Psoas muscle (tissue), 8 donors: ENCODE results near the gene PSEN2. TPM values are rescaled to one million over a fixed set of nuclear protein-coding genes. Genes with fewer than 3 reads are reported as not detected.

Experiments
- ATAC-seq, 4 donors: fragments of 200-7000 bp; cut with Tn5 transposase; one replicate each; pipeline ENCODE4 v1.9.1; 2020; ENCODE audit warnings: moderate library complexity in 3 of 4, mild to moderate bottlenecking in 2 of 4
- DNase-seq, 2 donors: peaks; one replicate each; pipeline ENCODE4 v3.0.0-alpha.2; 2020
- H3K27ac ChIP-seq: fragments of 200-600 bp; one replicate; pipeline ENCODE4 v1.8.0; 2022
- H3K27me3 ChIP-seq, 3 donors: fragments of 200-600 bp in 1 of 3; one replicate each; pipeline versions ENCODE4 v1.6.1 to v1.8.0; 2013 to 2022; ENCODE audit warnings: low read length in 2 of 3, mild to moderate bottlenecking in 2 of 3, moderate library complexity in 1 of 3; ENCODE audit not compliant: insufficient read depth in 3 of 3
- H3K36me3 ChIP-seq, 2 donors: fragments of 200-600 bp in 1 of 2; one replicate each; pipeline versions ENCODE4 v1.6.1 to v1.8.0; 2013 to 2022; ENCODE audit warnings: low read depth in 1 of 2, mild to moderate bottlenecking in 1 of 2, moderate library complexity in 1 of 2; ENCODE audit not compliant: insufficient read depth in 1 of 2
- H3K4me1 ChIP-seq: fragments of 200-600 bp; one replicate; pipeline ENCODE4 v1.8.0; 2022
- H3K4me3 ChIP-seq: fragments of 200-600 bp; one replicate; pipeline ENCODE4 v1.8.0; 2022; ENCODE audit warnings: mild to moderate bottlenecking
- H3K9me3 ChIP-seq: fragments of 200-600 bp; one replicate; pipeline ENCODE4 v1.8.0; 2022
- WGBS, 3 donors: extraction: QIAGEN DNeasy Blood & Tissue Kit; methylation state at CpG; one replicate each; pipeline versions ENCODE4 v1.1.6 to v1.1.7; 2013; 5-methylcytosine and 5-hydroxymethylcytosine counted together
- intact Hi-C, 2 donors: fragments of 100-400 bp; cut with DNase I; formaldehyde crosslinking; loops; one replicate each; pipeline versions ENCODE4 v1.11.0 to v1.14.2; 2022
- polyA plus RNA-seq, 3 donors: library from polyadenylated mRNA; stranded (reverse); fragments of 200-250 nt; gene quantifications; one replicate each; pipeline ENCODE4 v1.2.3, GENCODE V29; 2013
- total RNA-seq, 4 donors: library from RNA; stranded (reverse); fragmentation: NEBNext Ultra II Directional in 2 of 4; extraction: Animal tissue kit (Norgen Biotek cat#: 25700) in 2 of 4; gene quantifications; one replicate each; pipeline versions ENCODE4 v1.2.1 to v1.2.4, GENCODE V29; 2021 to 2023
- TF ChIP-seq, protein P1 (sequence below): fragments of 200-600 bp; IDR thresholded peaks from one replicate; pipeline ENCODE4 v1.8.0; 2022; ENCODE audit warnings: antibody characterized with exemption
- donor health status: healthy with polysubstance abuse.
- donor health status: DM: no; HTN: no; CAD: no; lungs with moderate emphysema.
- donor health status: Bipolar disorder and iron deficiency.
- donor health status: healthy.
- donor health status: DM: yes; HTN: yes; CAD: no.
- donor health status: DM: no; HTN: no; CAD: no.
- donor health status: DM: no; HTN: no; CAD: no.
- donor health status: DM: yes; HTN: yes; CAD: no.

Gene PSEN2
- total and polyA plus RNA-seq, 7 donors, result 15.5 to 31.5 (median 26.9) TPM

DNA sequence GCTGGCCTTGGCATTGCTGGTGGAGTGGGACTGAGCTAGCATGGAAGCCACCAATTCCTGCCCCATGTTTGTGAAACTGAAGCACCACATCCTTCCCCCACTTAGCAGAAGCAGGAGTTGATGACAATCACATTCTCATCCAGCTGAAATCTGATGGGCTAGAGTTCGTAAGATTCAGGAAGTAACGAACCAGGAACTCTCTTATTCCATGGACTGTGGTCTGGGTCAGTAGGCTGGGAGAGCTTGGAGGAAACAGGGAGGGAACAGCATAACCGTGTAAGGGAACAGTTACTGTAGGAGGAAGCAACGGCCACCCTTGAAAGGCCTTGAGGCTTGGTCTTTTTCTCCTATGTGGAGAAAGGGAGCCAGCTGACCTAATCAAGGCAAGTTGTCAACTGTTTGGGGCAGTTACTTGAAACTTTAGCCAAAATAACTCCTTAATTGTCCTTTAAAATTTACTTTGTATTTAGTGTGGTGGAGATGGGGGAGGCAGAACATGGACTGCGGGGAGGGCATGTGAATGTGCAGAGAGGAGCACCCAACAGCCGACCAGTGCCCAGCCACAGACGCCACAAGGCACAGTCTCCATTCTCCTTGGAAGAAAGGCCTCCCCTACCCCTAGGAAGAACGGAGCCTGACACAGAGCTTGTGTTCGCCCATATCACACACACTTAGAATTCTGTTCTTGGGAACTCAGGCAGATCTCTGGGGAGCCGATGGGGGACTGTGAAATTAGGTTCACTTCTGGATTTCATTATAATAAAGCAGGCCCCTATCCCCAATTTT, 67.7 kb downstream of the PSEN2 start:
- Histone ChIP-seq H3K36me3 (peaks cover 0 to 5% of the 10 kb centered on the region in 2 donors), H3K4me1 (peaks cover 15% of the 10 kb centered on the region), H3K27me3 (no peaks in the 10 kb centered on the region), H3K9me3 (peaks cover 7% of the 10 kb centered on the region), H3K27ac (peak overlapping the region; percentile 97), H3K4me3 (peak overlapping the region; percentile 79)
- intact Hi-C loops, result loop anchor here (2.0 kb wide), 1 partner anchor 15 kb away; no protein-coding TSS in a partner anchor
- no peak for DNase-seq
- 80 to 84% (median 82%) methylated on average over 10 of the region's 10 CpGs for WGBS, 3 donors
- no peak for ATAC-seq
- TF ChIP-seq, protein P1, sequence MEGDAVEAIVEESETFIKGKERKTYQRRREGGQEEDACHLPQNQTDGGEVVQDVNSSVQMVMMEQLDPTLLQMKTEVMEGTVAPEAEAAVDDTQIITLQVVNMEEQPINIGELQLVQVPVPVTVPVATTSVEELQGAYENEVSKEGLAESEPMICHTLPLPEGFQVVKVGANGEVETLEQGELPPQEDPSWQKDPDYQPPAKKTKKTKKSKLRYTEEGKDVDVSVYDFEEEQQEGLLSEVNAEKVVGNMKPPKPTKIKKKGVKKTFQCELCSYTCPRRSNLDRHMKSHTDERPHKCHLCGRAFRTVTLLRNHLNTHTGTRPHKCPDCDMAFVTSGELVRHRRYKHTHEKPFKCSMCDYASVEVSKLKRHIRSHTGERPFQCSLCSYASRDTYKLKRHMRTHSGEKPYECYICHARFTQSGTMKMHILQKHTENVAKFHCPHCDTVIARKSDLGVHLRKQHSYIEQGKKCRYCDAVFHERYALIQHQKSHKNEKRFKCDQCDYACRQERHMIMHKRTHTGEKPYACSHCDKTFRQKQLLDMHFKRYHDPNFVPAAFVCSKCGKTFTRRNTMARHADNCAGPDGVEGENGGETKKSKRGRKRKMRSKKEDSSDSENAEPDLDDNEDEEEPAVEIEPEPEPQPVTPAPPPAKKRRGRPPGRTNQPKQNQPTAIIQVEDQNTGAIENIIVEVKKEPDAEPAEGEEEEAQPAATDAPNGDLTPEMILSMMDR, result no peak

GRCh38 chr1:226938903-226939437, 68.6 kb downstream of the PSEN2 start:
- H3K27me3 ChIP-seq, result no peaks in the 10 kb centered on the region
- WGBS, 3 donors, result 9 to 12% (median 10%) methylated on average over 12 of the region's 12 CpGs
- H3K4me3 ChIP-seq, result peak overlapping the region; percentile 79
- H3K4me1 ChIP-seq, result peaks cover 23% of the 10 kb centered on the region
- H3K27ac ChIP-seq, result peak overlapping the region; percentile 97
- peak in 1 of 4 donors; percentile 4 for ATAC-seq
- no peaks in the 10 kb centered on the region for H3K36me3 ChIP-seq
- intact Hi-C loops, result loop anchor here (2.0 kb wide), 1 partner anchor 16 kb away; no protein-coding TSS in a partner anchor
- no peak for DNase-seq
- peaks cover 7% of the 10 kb centered on the region for H3K9me3 ChIP-seq
- TF ChIP-seq, protein P1, result no peak

- TF ChIP-seq, protein P1, result no peak
- Histone ChIP-seq H3K4me1 (peaks cover 27% of the 10 kb centered on the region), H3K9me3 (peaks cover 7% of the 10 kb centered on the region), H3K4me3 (peak overlapping the region; percentile 79), H3K27ac (peak overlapping the region; percentile 97), H3K36me3 (no peaks in the 10 kb centered on the region), H3K27me3 (no peaks in the 10 kb centered on the region)
- DNase-seq (peak; percentile 77 to 87), ATAC-seq (peak; percentile 25 to 44 (median 35))
- 0 to 1% (median 0%) methylated on average over 51 of the region's 51 CpGs for WGBS, 3 donors
- intact Hi-C loops, result loop anchor here (2.0 to 5.0 kb wide), 2 partner anchors 17 to 43 kb away; no protein-coding TSS in a partner anchor
Observed at GRCh38 chr1:226939438-226940028, 69.1 kb downstream of the PSEN2 start.

- TF ChIP-seq, protein P1, result no peak
- 0 to 1% (median 0%) methylated on average over 54 to 73 of the region's 73 CpGs for WGBS, 3 donors
- DNase-seq (peak; percentile 100), ATAC-seq (peak; percentile 80 to 90 (median 86))
- Histone ChIP-seq H3K4me1 (peaks cover 33% of the 10 kb centered on the region), H3K4me3 (peak within 1 kb of the TSS; percentile 79), H3K36me3 (no peaks in the 10 kb centered on the region), H3K9me3 (peaks cover under 1% of the 10 kb centered on the region), H3K27ac (peak within 1 kb of the TSS; percentile 97), H3K27me3 (no peaks in the 10 kb centered on the region)
- intact Hi-C loops, result loop anchor here in 1 of 2 donors (5.0 kb wide), 1 partner anchor 42 kb away; no protein-coding TSS in a partner anchor
Observed at GRCh38 chr1:226940029-226940805, 69.8 kb downstream of the PSEN2 start, which contains the start of gene COQ8A. TSS of gene COQ8A (plus strand) at chr1:226940294. CDS start at chr1:226961386, 21,092 bp downstream.
